Germinal center (tissue), 1 donor: ENCODE data around the gene PTPRK.
"Not testable (repeated sequence)": the region's sequence is repeated elsewhere in the genome, so short reads cannot be mapped to it uniquely, and the experiment has no call there.

Experiments
- DNase-seq: peaks from one replicate; pipeline ENCODE4 v3.0.0; 2012; ENCODE audit warnings: mixed read lengths, low spot score

The PTPRK gene

GRCh38 chr6:128491100-128491581 is 29.3 kb downstream of the PTPRK start:
- DNase-seq = no peak

- DNase-seq = no peak
Observed at GRCh38 chr6:128487746-128488145, 32.7 kb downstream of the PTPRK start.

GRCh38 chr6:128487055-128487454 is 33.3 kb downstream of the PTPRK start:
- DNase-seq = no peak

GRCh38 chr6:128486580-128486979 is 33.8 kb downstream of the PTPRK start:
- DNase-seq = not testable (repeated sequence)

- no peak for DNase-seq
Observed at GRCh38 chr6:128483472-128484135, 36.8 kb downstream of the PTPRK start.

GRCh38 chr6:128482642-128483041 is 37.8 kb downstream of the PTPRK start:
- no peak for DNase-seq

- no peak for DNase-seq
Observed at GRCh38 chr6:128479991-128480390, 40.4 kb downstream of the PTPRK start.

GRCh38 chr6:128479048-128479666 is 41.2 kb downstream of the PTPRK start:
- no peak for DNase-seq

GRCh38 chr6:128478230-128479047 is 42.0 kb downstream of the PTPRK start:
- DNase-seq = no peak

- no peak for DNase-seq
Observed at GRCh38 chr6:128474933-128475332, 45.5 kb downstream of the PTPRK start.

- no peak for DNase-seq
Observed at GRCh38 chr6:128474481-128474880, 45.9 kb downstream of the PTPRK start.

GRCh38 chr6:128471907-128472306 is 48.5 kb downstream of the PTPRK start:
- DNase-seq = no peak

GRCh38 chr6:128465368-128466343 is 54.7 kb downstream of the PTPRK start:
- no peak for DNase-seq

- no peak for DNase-seq
Observed at GRCh38 chr6:128464790-128465189, 55.6 kb downstream of the PTPRK start.

- no peak for DNase-seq
Observed at GRCh38 chr6:128463942-128464341, 56.5 kb downstream of the PTPRK start.

- DNase-seq = no peak
Observed at GRCh38 chr6:128461501-128461900, 58.9 kb downstream of the PTPRK start.

GRCh38 chr6:128456510-128457230 is 63.7 kb downstream of the PTPRK start:
- DNase-seq = no peak

GRCh38 chr6:128455959-128456358 is 64.4 kb downstream of the PTPRK start:
- DNase-seq = no peak

- no peak for DNase-seq
Observed at GRCh38 chr6:128452713-128453112, 67.7 kb downstream of the PTPRK start.

- DNase-seq = no peak
Observed at GRCh38 chr6:128446497-128446896, 73.9 kb downstream of the PTPRK start.

GRCh38 chr6:128443553-128443952 is 76.8 kb downstream of the PTPRK start:
- no peak for DNase-seq
